Peyer's patch (tissue), 4 donors: ENCODE data around the gene EIPR1. TPM values are rescaled to one million over a fixed set of nuclear protein-coding genes. Genes with fewer than 3 reads are reported as not detected.

Source experiments
- DNase-seq, 3 donors: peaks; one replicate each; pipeline ENCODE4 v3.0.0-alpha.2; 2017 to 2019
- H3K27ac ChIP-seq, 4 donors: fragments of 200-600 bp; sonication (generic); one replicate each; pipeline ENCODE4 v1.5.1; 2016 to 2019
- H3K27me3 ChIP-seq, 2 donors: fragments of 200-600 bp; sonication (generic); one replicate each; pipeline ENCODE4 v1.5.1; 2019
- H3K36me3 ChIP-seq, 3 donors: fragments of 200-600 bp; sonication (generic); one replicate each; pipeline ENCODE4 v1.5.1; 2016 to 2019
- H3K4me1 ChIP-seq, 4 donors: fragments of 200-600 bp; sonication (generic); one replicate each; pipeline ENCODE4 v1.5.1; 2016 to 2019
- H3K4me3 ChIP-seq, 4 donors: fragments of 200-600 bp; sonication (generic); 1 replicate in 3 of 4; 2 replicates in 1 of 4; pipeline ENCODE4 v1.5.1; 2016 to 2019; ENCODE audit warnings: mild to moderate bottlenecking in 1 of 4
- H3K9me3 ChIP-seq, 4 donors: fragments of 200-600 bp; sonication (generic); one replicate each; pipeline ENCODE4 v1.5.1; 2016 to 2019; ENCODE audit warnings: mild to moderate bottlenecking in 1 of 4
- POLR2A ChIP-seq, 2 donors: fragments of 450-650 bp; IDR thresholded peaks; one replicate each; pipeline ENCODE4 v1.5.1; 2017; ENCODE audit warnings: antibody characterized with exemption in 2 of 2, mild to moderate bottlenecking in 2 of 2, moderate library complexity in 2 of 2
- total RNA-seq, 4 donors: library from RNA; depleted of rRNA; stranded (reverse); fragments of >200 nt; gene quantifications; one replicate each; pipeline ENCODE4 v1.1.0, GENCODE V29; 2016
- TF ChIP-seq, protein P1 (sequence below), 6 experiments: fragments of 450-650 bp in 4 of 6; fragments of 200-600 bp in 2 of 6; sonication (generic) in 1 of 6; IDR thresholded peaks; one replicate each; pipeline ENCODE4 v1.5.1; 2017 to 2019; ENCODE audit warnings: antibody characterized with exemption in 6 of 6, mild to moderate bottlenecking in 3 of 6, moderate library complexity in 1 of 6

Gene EIPR1
- total RNA-seq, 4 donors from 2014 or later = 23.4 to 94.1 (median 36.2) TPM

DNA sequence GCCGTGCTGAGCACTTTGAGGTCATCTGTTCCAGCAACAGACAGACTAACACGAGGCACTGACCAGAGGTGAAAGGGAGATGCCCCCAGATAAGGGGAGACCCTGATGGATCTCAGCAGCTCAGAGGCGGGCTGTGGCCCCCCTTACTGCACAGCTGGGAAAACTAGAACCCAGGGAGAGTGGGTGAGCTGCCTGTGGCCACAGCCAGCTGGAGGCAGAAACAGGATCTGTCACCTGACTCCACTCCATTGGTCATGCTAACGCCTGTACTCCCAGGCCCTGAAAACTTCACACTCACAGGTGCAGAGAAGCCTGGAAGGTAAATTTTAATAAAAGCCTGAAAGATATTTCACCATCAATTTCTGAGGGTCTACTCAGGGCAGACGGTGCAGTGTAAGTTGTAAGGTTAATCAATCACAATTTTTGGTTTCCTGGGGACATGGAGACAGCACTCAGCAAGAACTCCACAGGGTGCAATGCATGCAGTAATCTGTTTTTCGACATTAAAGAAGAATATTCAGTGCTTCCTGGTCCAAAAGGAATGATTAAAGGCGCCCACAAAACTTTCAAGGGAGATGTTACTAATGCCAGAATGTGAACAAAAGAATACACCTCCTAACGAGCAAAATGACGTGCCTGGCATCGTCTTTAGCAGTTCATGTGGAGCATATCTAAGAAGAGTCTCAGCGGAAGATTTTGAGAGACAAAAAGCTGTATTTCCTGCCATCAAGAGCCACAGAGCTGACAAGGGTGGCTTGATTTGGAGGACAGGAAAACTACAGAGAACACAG is 173.4 kb downstream of the EIPR1 start:
- Histone ChIP-seq H3K27me3 (no peaks in the 10 kb centered on the region), H3K9me3 (no peaks in the 10 kb centered on the region), H3K4me1 (no peaks in the 10 kb centered on the region), H3K36me3 (no peaks in the 10 kb centered on the region), H3K4me3 (no peak overlapping the region), H3K27ac (no peak overlapping the region)
- no peak for DNase-seq
- TF ChIP-seq, protein P1, sequence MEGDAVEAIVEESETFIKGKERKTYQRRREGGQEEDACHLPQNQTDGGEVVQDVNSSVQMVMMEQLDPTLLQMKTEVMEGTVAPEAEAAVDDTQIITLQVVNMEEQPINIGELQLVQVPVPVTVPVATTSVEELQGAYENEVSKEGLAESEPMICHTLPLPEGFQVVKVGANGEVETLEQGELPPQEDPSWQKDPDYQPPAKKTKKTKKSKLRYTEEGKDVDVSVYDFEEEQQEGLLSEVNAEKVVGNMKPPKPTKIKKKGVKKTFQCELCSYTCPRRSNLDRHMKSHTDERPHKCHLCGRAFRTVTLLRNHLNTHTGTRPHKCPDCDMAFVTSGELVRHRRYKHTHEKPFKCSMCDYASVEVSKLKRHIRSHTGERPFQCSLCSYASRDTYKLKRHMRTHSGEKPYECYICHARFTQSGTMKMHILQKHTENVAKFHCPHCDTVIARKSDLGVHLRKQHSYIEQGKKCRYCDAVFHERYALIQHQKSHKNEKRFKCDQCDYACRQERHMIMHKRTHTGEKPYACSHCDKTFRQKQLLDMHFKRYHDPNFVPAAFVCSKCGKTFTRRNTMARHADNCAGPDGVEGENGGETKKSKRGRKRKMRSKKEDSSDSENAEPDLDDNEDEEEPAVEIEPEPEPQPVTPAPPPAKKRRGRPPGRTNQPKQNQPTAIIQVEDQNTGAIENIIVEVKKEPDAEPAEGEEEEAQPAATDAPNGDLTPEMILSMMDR (IDR thresholded peaks at IDR 0.05) = no peak
- TF ChIP-seq POLR2A (IDR thresholded peaks at IDR 0.05) = no peak

DNA sequence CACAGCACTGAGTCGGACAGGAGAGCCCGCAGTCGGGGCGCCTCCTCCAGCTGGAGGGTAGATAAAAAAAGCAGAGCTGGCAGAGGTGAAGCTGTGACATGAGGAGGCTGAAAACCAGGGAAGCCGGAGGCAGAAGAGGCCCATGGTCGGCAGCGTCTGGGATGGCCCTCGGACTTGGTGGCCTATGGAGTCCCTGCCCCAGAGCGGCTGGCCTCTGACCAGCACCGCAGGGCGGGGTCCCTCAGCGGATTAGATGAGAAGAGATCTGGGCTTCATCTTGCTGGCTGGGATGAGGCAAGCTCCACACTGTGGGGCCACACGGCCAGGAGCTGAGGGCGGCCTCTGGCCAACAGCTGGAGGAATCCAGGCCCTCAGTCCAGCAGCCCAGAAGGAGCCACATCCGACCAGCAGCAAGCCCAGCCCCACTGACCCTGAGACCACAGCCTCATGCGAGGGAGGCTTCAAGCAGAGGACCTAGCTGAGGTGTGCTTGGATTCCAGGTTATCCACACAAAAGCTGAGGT is 174.1 kb downstream of the EIPR1 start:
- Histone ChIP-seq H3K27me3 (no peaks in the 10 kb centered on the region), H3K9me3 (no peaks in the 10 kb centered on the region), H3K27ac (no peak overlapping the region), H3K4me1 (no peaks in the 10 kb centered on the region), H3K4me3 (no peak overlapping the region), H3K36me3 (no peaks in the 10 kb centered on the region)
- TF ChIP-seq, protein P1 (IDR thresholded peaks at IDR 0.05) = no peak
- no peak for TF ChIP-seq POLR2A (IDR thresholded peaks at IDR 0.05)
- no peak for DNase-seq

DNA sequence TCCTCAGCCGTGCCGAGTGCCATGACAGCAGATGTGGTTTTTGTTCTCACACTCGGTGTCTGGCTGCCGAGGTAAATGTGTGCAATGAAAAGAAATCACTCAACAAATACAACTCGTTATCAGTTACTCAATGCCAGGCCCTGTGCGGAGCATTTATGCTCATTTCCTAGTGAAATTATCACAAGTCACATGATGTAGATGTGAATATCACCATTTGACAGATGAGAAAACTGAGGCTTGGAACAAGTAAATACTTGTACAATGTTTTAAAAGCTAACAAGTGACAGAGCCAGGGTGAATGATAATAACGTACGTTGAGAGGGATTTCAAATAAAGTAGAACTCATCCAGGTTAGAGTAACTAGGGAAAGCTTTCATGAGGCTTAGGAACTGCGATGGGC is 174.7 kb downstream of the EIPR1 start:
- Histone ChIP-seq H3K9me3 (no peaks in the 10 kb centered on the region), H3K4me1 (no peaks in the 10 kb centered on the region), H3K36me3 (no peaks in the 10 kb centered on the region), H3K4me3 (no peak overlapping the region), H3K27ac (no peak overlapping the region), H3K27me3 (no peaks in the 10 kb centered on the region)
- TF ChIP-seq, protein P1 (IDR thresholded peaks at IDR 0.05) = no peak
- TF ChIP-seq POLR2A (IDR thresholded peaks at IDR 0.05) = no peak
- DNase-seq = no peak

DNA sequence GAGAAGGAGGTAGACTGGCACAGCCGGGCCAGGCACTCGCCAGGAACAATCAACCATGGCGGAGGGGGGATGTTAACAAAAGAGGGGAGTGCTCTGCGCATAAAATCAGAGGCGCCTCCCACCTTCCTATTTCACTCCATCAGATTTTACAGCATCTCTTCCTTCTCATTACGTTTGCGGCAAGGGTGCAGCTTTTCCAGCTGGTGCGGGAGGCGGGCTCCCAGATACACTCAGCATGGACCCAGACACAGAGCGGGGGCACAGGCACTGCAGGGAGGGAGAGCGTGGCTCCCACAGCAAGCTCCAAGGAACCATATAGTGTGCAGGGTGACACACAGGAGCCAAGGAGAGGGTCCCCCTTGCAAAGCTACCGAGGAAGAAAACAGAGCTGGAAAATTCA is 176.3 kb downstream of the EIPR1 start:
- Histone ChIP-seq H3K27me3 (no peaks in the 10 kb centered on the region), H3K4me1 (no peaks in the 10 kb centered on the region), H3K9me3 (no peaks in the 10 kb centered on the region), H3K27ac (no peak overlapping the region), H3K4me3 (no peak overlapping the region), H3K36me3 (no peaks in the 10 kb centered on the region)
- DNase-seq = no peak
- TF ChIP-seq POLR2A (IDR thresholded peaks at IDR 0.05) = no peak
- TF ChIP-seq, protein P1 (IDR thresholded peaks at IDR 0.05) = no peak

DNA sequence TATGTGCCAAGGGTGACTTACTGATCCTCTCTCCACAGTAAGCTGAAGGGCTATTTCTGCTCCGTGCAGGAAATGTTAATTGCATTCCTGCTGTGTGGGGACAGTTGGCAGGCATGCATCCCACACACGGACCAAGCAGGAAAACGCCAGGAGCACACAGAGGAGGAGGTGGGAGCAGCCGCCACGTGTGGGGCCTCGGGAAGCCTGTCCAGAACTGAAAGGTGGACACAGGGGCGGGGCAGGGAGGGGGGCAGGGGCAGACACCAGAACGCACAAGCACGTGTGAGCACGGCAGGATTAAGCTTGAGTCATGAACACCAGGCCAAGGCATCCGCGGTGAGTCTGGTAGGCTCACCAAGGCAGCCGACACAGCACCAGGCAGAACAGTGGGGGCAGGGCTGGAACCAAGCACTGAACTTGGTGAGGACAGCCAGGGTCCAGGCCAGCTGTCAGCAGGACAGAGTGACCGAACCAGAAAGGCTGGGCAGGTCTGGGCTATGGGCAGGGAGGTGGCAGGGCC is 177.1 kb downstream of the EIPR1 start:
- no peak for DNase-seq
- Histone ChIP-seq H3K9me3 (no peaks in the 10 kb centered on the region), H3K4me1 (no peaks in the 10 kb centered on the region), H3K27me3 (no peaks in the 10 kb centered on the region), H3K4me3 (no peak overlapping the region), H3K36me3 (peaks cover 0 to 3% (median 0%) of the 10 kb centered on the region in 3 donors), H3K27ac (no peak overlapping the region)
- TF ChIP-seq POLR2A (IDR thresholded peaks at IDR 0.05) = no peak
- TF ChIP-seq, protein P1 (IDR thresholded peaks at IDR 0.05) = no peak
